ENCODE data around the gene SLC41A3. TPM values are rescaled to one million over a fixed set of nuclear protein-coding genes. Genes with fewer than 3 reads are reported as not detected.

SLC41A3 gene
- total RNA-seq, 1 experiment from 2014 or later, result 35.5 TPM

DNA sequence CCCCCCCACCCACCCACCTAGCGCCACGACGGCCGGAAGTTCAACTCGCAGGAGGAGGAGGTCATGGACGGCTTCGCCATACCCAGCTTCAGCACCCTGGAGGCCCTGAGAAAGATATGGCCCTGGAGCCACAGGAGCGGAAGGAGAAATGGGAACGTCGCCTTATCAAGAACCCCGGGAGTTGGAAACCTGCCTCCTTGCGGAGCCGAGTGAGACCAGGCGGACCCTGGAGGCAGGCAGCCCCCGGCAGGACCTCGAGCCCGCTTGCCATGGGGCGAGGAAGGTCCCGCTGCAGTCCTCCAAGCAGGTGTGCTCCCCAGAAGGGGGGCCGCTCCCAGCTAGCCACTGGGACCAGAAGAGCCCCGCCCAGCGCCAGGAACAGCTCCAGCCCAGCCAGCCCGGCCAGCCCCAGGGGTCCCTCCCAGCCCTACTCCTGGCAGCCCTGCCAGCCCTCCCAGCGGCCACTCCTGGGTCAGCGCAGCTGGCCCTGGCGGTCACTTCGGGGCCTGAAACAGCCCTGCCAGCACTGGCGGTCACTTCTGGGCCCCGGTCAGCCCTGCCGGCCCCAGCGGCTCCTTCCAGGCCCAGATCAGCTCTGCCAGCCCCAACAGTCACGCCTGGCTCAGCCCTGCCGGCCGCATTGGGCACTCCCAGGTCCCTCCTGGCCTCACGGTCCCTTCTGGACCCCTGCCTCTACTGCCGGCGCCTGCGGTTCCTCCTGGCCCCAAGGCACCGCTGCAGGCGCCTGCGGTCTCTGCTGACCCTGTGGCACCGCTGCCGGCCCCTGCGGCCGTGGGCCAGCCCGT is 125.2 kb downstream of the SLC41A3 start:
- H3K18ac ChIP-seq (ENCODE audit: insufficient read length, low read depth, low read length), result no peak overlapping the region
- no peak for TF ChIP-seq CTCF (conservative IDR thresholded peaks at IDR 0.05)
- H4K91ac ChIP-seq (ENCODE audit: insufficient read length, low read depth, low read length), result no peak overlapping the region
- no peak overlapping the region for H3K27ac ChIP-seq (ENCODE audit: insufficient read length, low read depth, low read length)
- H3K14ac ChIP-seq (ENCODE audit: insufficient read depth, low read length), result no peak overlapping the region
- H3K4me2 ChIP-seq (ENCODE audit: insufficient read depth, insufficient read length, low read length), result no peak overlapping the region
- no peaks in the 10 kb centered on the region for H4K20me1 ChIP-seq (ENCODE audit: control insufficient read depth, insufficient read depth, insufficient read length)
- no peak overlapping the region for H3K9ac ChIP-seq (ENCODE audit: extremely low read depth, insufficient read length, low read length)
- H2BK20ac ChIP-seq (ENCODE audit: low read depth, low read length, poor library complexity, severe bottlenecking), result no peak overlapping the region
- H2BK5ac ChIP-seq (ENCODE audit: insufficient read length, low read length), result no peak overlapping the region
- H2BK15ac ChIP-seq (ENCODE audit: low read depth, low read length), result no peak overlapping the region
- no CpG with 5 or more reads among the region's 46 CpGs for WGBS (ENCODE audit: extremely low coverage, insufficient read length, low lambda C conversion rate)
- H2AFZ ChIP-seq (ENCODE audit: low read length), result no peak overlapping the region
- Mint-ChIP-seq H3K27ac (no peak overlapping the region), H3K4me3 (peak overlapping the region; percentile 46 to 63; a peak in 3 of 5 replicates), H3K36me3 (ENCODE audit: insufficient read depth in 1 of 3, low read depth in 3 of 3) (no peaks in the 10 kb centered on the region), H3K27me3 (ENCODE audit: low read depth) (peaks cover 33% of the 10 kb centered on the region), H3K4me1 (peaks cover 0 to 5% of the 10 kb centered on the region in 2 experiments; a peak in 1 of 4 replicates), H3K9me3 (peaks cover 3 to 4% of the 10 kb centered on the region in 2 experiments; a peak in 3 of 5 replicates)
- peak; percentile 64 for DNase-seq
- H3T11ph ChIP-seq (ENCODE audit: low read length), result no peak overlapping the region
- no peaks in the 10 kb centered on the region for H3K27me3 ChIP-seq (ENCODE audit: insufficient read depth, low read length)
- no peak overlapping the region for H3K56ac ChIP-seq (ENCODE audit: insufficient read length, low read depth, low read length)
- no peaks in the 10 kb centered on the region for H3K79me1 ChIP-seq (ENCODE audit: insufficient read depth, low read depth, low read length, poor library complexity, severe bottlenecking)
- no peaks in the 10 kb centered on the region for H3K23me2 ChIP-seq (ENCODE audit: insufficient read length, low read depth, low read length, poor library complexity, severe bottlenecking)
- H4K5ac ChIP-seq (ENCODE audit: insufficient read length, low read depth, low read length), result no peak overlapping the region
- H3K79me2 ChIP-seq (ENCODE audit: insufficient read depth, low read length), result no peaks in the 10 kb centered on the region
- no peak overlapping the region for H2BK12ac ChIP-seq (ENCODE audit: insufficient read length, low read depth, low read length)
- H3K4me1 ChIP-seq (ENCODE audit: insufficient read depth, low read length), result no peaks in the 10 kb centered on the region
- no peak overlapping the region for H2BK120ac ChIP-seq (ENCODE audit: low read depth, low read length, poor library complexity, severe bottlenecking)
- no peak overlapping the region for H3K4ac ChIP-seq (ENCODE audit: low read depth, low read length)
- no peak overlapping the region for H3K23ac ChIP-seq (ENCODE audit: insufficient read length, low read depth, low read length)
- no peak overlapping the region for H2AK5ac ChIP-seq (ENCODE audit: insufficient read length, low read length)
- H4K8ac ChIP-seq (replicated peaks; ENCODE audit: insufficient read length, low read depth, low read length), result no peak overlapping the region
- H3K9me3 ChIP-seq (ENCODE audit: control insufficient read depth, low read depth, low read length), result no peaks in the 10 kb centered on the region
